CD14-positive monocyte (primary cell): ENCODE measurements around the gene XPO6. TPM values are rescaled to one million over a fixed set of nuclear protein-coding genes. Genes with fewer than 3 reads are reported as not detected.

ENCODE experiments used
- DNase-seq, 3 donors: peaks; one replicate each; pipeline ENCODE4 v3.0.0-alpha.2; 2011 to 2022
- H2AFZ ChIP-seq: 2 replicates; pipeline ENCODE4 v1.6.0; 2012; ENCODE audit warnings: mild to moderate bottlenecking, low read depth, low read length, inconsistent platforms; ENCODE audit not compliant: insufficient read depth, poor library complexity, severe bottlenecking
- H3K27ac ChIP-seq, 2 donors: 1 replicate in 1 of 2; 2 replicates in 1 of 2; pipeline ENCODE4 v1.5.1; 2012 to 2013; ENCODE audit warnings: low read length in 2 of 2, control low read depth in 1 of 2, inconsistent platforms in 1 of 2, low read depth in 1 of 2, mild to moderate bottlenecking in 1 of 2
- H3K27me3 ChIP-seq, 2 donors: one replicate each; pipeline versions ENCODE4 v1.6.0 to v1.6.1; 2011 to 2013; ENCODE audit warnings: low read length in 2 of 2; ENCODE audit not compliant: control insufficient read depth in 2 of 2, insufficient read depth in 2 of 2
- H3K36me3 ChIP-seq, 2 donors: replicated peaks in 1 of 2; 1 replicate in 1 of 2; 2 replicates in 1 of 2; pipeline versions ENCODE4 v1.5.1 to v1.6.1; 2012 to 2013; ENCODE audit warnings: low read length in 2 of 2, control low read depth in 1 of 2, inconsistent platforms in 1 of 2, mild to moderate bottlenecking in 1 of 2; ENCODE audit not compliant: insufficient read depth in 2 of 2, control insufficient read depth in 1 of 2
- H3K4me1 ChIP-seq, 2 donors: 1 replicate in 1 of 2; 2 replicates in 1 of 2; pipeline versions ENCODE4 v1.5.1 to v1.6.1; 2012 to 2013; ENCODE audit warnings: low read length in 2 of 2, control low read depth in 1 of 2, inconsistent platforms in 1 of 2, mild to moderate bottlenecking in 1 of 2, moderate library complexity in 1 of 2; ENCODE audit not compliant: insufficient read depth in 2 of 2, control insufficient read depth in 1 of 2
- H3K4me2 ChIP-seq: replicated peaks from 2 replicates; pipeline ENCODE3; 2012; ENCODE audit warnings: low read length, moderate library complexity, mild to moderate bottlenecking; ENCODE audit not compliant: poor library complexity, severe bottlenecking; ENCODE audit errors: extremely low read depth
- H3K4me3 ChIP-seq, 3 experiments: fragments of 200-600 bp in 1 of 3; sonication (generic) in 1 of 3; replicated peaks in 1 of 3; 1 replicate in 2 of 3; 2 replicates in 1 of 3; pipeline ENCODE4 v1.5.1; 2011 to 2013; ENCODE audit warnings: low read length in 3 of 3, mild to moderate bottlenecking in 3 of 3, control low read depth in 2 of 3, low read depth in 2 of 3, inconsistent platforms in 1 of 3, moderate library complexity in 1 of 3
- H3K79me2 ChIP-seq: 2 replicates; pipeline ENCODE4 v1.6.0; 2012; ENCODE audit warnings: mild to moderate bottlenecking, control low read depth, inconsistent platforms, low read length, moderate library complexity; ENCODE audit not compliant: insufficient read depth
- H3K9ac ChIP-seq: 2 replicates; pipeline ENCODE4 v1.6.0; 2017; ENCODE audit warnings: low read length, mild to moderate bottlenecking; ENCODE audit not compliant: insufficient read depth, poor library complexity, severe bottlenecking
- H3K9me3 ChIP-seq, 2 donors: replicated peaks in 1 of 2; 1 replicate in 1 of 2; 2 replicates in 1 of 2; pipeline versions ENCODE4 v1.5.1 to v1.6.1; 2012 to 2013; ENCODE audit warnings: low read length in 2 of 2, control low read depth in 1 of 2; ENCODE audit not compliant: control insufficient read depth in 1 of 2, insufficient read depth in 1 of 2
- H4K20me1 ChIP-seq: 2 replicates; pipeline ENCODE4 v1.6.0; 2012; ENCODE audit warnings: mild to moderate bottlenecking, low read length, control low read depth, moderate library complexity; ENCODE audit not compliant: insufficient read depth
- H3K27ac Mint-ChIP-seq, 7 donors: one replicate each; pipeline ENCODE4 v1.8.0; 2020; ENCODE audit warnings: mild to moderate bottlenecking in 7 of 7, mixed read lengths in 7 of 7, moderate library complexity in 6 of 7, inconsistent platforms in 2 of 7
- H3K27me3 Mint-ChIP-seq, 3 donors: one replicate each; pipeline ENCODE4 v1.8.0; 2021 to 2022; ENCODE audit warnings: low read depth in 3 of 3, mild to moderate bottlenecking in 3 of 3, mixed read lengths in 3 of 3, moderate library complexity in 3 of 3, inconsistent platforms in 1 of 3
- H3K36me3 Mint-ChIP-seq, 2 donors: one replicate each; pipeline ENCODE4 v1.8.0; 2020; ENCODE audit warnings: mixed read lengths in 2 of 2, inconsistent platforms in 1 of 2, mild to moderate bottlenecking in 1 of 2
- H3K4me1 Mint-ChIP-seq: one replicate; pipeline ENCODE4 v1.8.0; 2020; ENCODE audit warnings: mild to moderate bottlenecking, mixed read lengths
- H3K4me3 Mint-ChIP-seq, 2 donors: one replicate each; pipeline ENCODE4 v1.8.0; 2020; ENCODE audit warnings: mild to moderate bottlenecking in 2 of 2, mixed read lengths in 2 of 2, moderate library complexity in 1 of 2
- H3K9me3 Mint-ChIP-seq, 7 donors: one replicate each; pipeline ENCODE4 v1.8.0; 2020 to 2022; ENCODE audit warnings: mixed read lengths in 7 of 7, mild to moderate bottlenecking in 6 of 7, moderate library complexity in 6 of 7, inconsistent platforms in 2 of 7
- CTCF ChIP-seq: fragments of 200-600 bp; IDR thresholded peaks from one replicate; pipeline ENCODE4 v1.8.0; 2022; ENCODE audit warnings: antibody characterized with exemption, mild to moderate bottlenecking
- WGBS: methylation state at CpG from one replicate; pipeline ENCODE4 v1.1.5; 2013; ENCODE audit warnings: missing lambda C conversion rate; ENCODE audit not compliant: insufficient coverage; 5-methylcytosine and 5-hydroxymethylcytosine counted together
- intact Hi-C, 2 donors: fragments of 100-400 bp; cut with micrococcal nuclease; formaldehyde crosslinking; loops; one replicate each; pipeline versions ENCODE4 v1.15.0 to v1.15.1; 2023
- polyA plus RNA-seq, 3 donors: library from polyadenylated mRNA; depleted of rRNA in 1 of 3; unstranded in 2 of 3; stranded (reverse) in 1 of 3; fragments of 300-500 nt in 2 of 3; fragments of >200 nt in 1 of 3; fragmentation: Illumina TruSeq in 2 of 3; gene quantifications; 1 replicate in 2 of 3; 2 replicates in 1 of 3; pipeline ENCODE4 v1.2.3, GENCODE V29; 2012 to 2021

The XPO6 gene
- polyA plus RNA-seq, 3 donors: 35.7 to 166 (median 38.3) TPM

GRCh38 chr16:28058839-28059589 lies 152.8 kb downstream of the XPO6 start:
- Histone ChIP-seq H3K79me2 (no peaks in the 10 kb centered on the region), H3K9me3 (no peaks in the 10 kb centered on the region), H3K27ac (no peak overlapping the region), H3K27me3 (peaks cover 15 to 39% of the 10 kb centered on the region in 2 donors), H3K36me3 (no peaks in the 10 kb centered on the region), H4K20me1 (no peaks in the 10 kb centered on the region), H3K9ac (no peak overlapping the region), H3K4me1 (no peaks in the 10 kb centered on the region), H3K4me2 (no peak overlapping the region), H3K4me3 (no peak overlapping the region), H2AFZ (no peak overlapping the region)
- H3K36me3 Mint-ChIP-seq: no peaks in the 10 kb centered on the region
- no peak for DNase-seq
- no peaks in the 10 kb centered on the region for H3K4me1 Mint-ChIP-seq
- peaks cover 0 to 5% (median 1%) of the 10 kb centered on the region in 7 donors for H3K9me3 Mint-ChIP-seq
- H3K27ac Mint-ChIP-seq: no peak overlapping the region
- 58% methylated on average over 15 of the region's 18 CpGs for WGBS
- H3K27me3 Mint-ChIP-seq: peaks cover 33 to 55% (median 38%) of the 10 kb centered on the region in 3 donors
- intact Hi-C loops: no loop called here
- no peak for TF ChIP-seq CTCF
- peak overlapping the region in 1 of 2 donors; percentile 47 for H3K4me3 Mint-ChIP-seq

- H2AFZ ChIP-seq: no peak overlapping the region
- Mint-ChIP-seq H3K36me3 (no peaks in the 10 kb centered on the region), H3K4me3 (no peak overlapping the region), H3K27me3 (peaks cover 31 to 51% (median 37%) of the 10 kb centered on the region in 3 donors), H3K4me1 (peaks cover 2% of the 10 kb centered on the region), H3K9me3 (peaks cover 0 to 5% (median 1%) of the 10 kb centered on the region in 7 donors), H3K27ac (no peak overlapping the region)
- H3K9me3 ChIP-seq: no peaks in the 10 kb centered on the region
- 86% methylated on average over 8 of the region's 8 CpGs for WGBS
- H3K9ac ChIP-seq: no peak overlapping the region
- no peaks in the 10 kb centered on the region for H4K20me1 ChIP-seq
- no peak overlapping the region for H3K4me2 ChIP-seq
- H3K27ac ChIP-seq: no peak overlapping the region
- no peak for TF ChIP-seq CTCF
- no peaks in the 10 kb centered on the region for H3K4me1 ChIP-seq
- H3K27me3 ChIP-seq: peaks cover 15 to 35% of the 10 kb centered on the region in 2 donors
- no peak overlapping the region for H3K4me3 ChIP-seq
- no peaks in the 10 kb centered on the region for H3K79me2 ChIP-seq
- no peaks in the 10 kb centered on the region for H3K36me3 ChIP-seq
- no peak for DNase-seq
- intact Hi-C loops: no loop called here
Observed at GRCh38 chr16:28057949-28058348, 153.8 kb downstream of the XPO6 start.
